RPMI8226 (cell line): ENCODE results near the gene TTBK1.

Source experiments
- DNase-seq: peaks from one replicate; pipeline ENCODE4 v3.0.0-alpha.2; 2015

Gene TTBK1

DNA sequence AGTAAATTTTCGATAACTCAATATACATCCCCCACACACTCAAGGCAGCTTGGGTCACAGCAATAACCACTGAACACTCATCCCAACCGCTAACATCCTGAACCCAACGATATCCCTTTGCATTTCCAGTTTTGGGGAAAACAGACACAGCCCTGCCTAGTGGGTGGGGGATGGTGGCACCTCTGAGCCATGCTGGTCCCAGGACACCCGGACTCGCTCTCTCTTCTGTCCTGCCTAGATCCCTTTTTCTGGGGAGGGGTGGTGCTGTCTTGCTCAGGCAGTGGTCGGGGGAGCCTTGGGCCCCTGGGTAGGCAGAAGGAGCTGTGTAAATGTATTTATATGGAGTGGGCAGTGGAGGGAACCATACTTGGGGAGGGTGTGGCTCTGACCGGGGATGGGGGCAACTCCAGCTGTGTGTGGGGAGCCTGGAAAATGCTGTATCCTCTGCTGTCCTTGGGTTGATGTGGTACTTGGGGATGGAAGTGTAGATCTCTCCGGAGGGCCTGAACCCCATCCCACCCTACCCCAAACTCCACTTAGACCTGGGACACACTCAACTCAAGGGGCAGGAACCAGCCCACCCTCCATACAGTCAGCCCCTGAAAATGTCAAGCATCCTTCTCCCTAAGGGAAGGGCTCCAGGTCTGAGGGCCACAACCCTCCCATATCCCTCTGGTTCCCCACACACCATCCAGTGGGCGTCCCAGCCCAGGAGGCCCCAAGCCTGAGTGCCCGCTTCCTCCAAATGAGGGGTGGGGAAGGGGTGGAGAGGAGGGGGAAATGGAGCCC lies 31.0 kb downstream of the TTBK1 start:
- DNase-seq, result no peak

- DNase-seq, result no peak
These were observed 31.8 kb downstream of the TTBK1 start for GRCh38 chr6:43274916-43275597.

GRCh38 chr6:43275801-43276576 lies 32.7 kb downstream of the TTBK1 start:
- DNase-seq, result no peak

GRCh38 chr6:43276577-43277305 lies 33.5 kb downstream of the TTBK1 start:
- DNase-seq, result no peak

GRCh38 chr6:43277306-43277642 lies 34.0 kb downstream of the TTBK1 start:
- no peak for DNase-seq

- DNase-seq, result no peak
These were observed 34.6 kb downstream of the TTBK1 start for GRCh38 chr6:43277643-43278523.

DNA sequence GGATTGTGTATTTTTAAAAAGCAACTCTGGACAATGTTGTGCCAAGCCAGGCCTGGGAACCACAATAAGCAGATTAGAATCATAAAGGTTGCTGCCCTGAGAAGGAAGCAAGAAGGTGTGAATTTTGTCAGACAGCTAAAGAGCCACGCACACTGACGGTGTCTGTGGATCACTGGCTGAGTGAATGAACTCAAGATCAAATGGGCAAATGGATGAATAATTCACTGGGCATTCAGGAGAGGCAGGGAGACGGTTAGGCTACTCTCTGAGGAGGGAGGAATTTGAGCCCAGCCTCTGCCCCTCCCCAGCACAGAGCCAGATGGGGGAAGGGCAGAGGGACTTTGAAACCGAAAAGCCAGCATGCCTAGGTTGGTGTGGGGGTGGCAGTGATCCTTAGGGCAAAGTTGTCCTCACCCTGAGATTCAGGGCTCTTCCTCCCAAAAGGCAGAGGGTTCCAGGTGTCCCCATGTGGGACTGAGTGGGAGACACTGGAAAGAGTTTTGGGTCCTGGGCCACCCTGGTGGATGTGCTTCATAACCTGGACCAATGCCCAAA lies 35.3 kb downstream of the TTBK1 start:
- no peak for DNase-seq

GRCh38 chr6:43280234-43280633 lies 37.0 kb downstream of the TTBK1 start:
- no peak for DNase-seq

- DNase-seq, result no peak
These were observed 38.8 kb downstream of the TTBK1 start for GRCh38 chr6:43282060-43282459.

DNA sequence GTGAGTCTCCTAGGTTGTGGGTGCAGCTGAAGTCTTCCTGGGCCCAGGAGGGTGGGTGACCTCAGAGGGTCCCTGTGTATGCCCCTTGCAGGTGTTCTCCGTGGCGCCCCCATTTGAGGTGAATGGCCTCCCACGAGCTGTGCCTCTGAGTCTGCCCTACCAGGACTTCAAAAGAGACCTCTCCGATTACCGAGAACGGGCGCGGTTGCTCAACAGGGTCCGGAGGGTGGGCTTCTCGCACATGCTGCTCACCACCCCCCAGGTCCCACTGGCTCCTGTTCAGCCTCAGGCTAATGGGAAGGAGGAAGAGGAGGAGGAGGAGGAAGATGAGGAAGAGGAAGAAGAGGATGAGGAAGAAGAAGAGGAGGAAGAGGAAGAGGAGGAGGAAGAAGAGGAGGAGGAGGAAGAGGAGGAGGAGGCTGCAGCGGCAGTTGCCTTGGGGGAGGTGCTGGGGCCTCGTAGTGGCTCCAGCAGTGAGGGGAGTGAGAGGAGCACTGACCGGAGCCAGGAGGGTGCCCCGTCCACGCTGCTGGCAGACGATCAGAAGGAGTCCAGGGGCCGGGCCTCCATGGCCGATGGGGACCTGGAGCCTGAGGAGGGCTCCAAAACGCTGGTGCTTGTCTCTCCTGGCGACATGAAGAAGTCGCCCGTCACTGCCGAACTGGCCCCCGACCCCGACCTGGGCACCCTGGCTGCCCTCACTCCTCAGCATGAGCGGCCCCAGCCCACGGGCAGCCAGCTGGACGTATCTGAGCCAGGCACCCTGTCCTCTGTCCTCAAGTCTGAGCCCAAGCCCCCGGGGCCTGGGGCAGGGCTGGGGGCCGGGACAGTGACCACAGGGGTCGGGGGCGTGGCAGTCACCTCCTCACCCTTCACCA lies 39.6 kb downstream of the TTBK1 start:
- DNase-seq, result no peak

GRCh38 chr6:43283514-43283901 lies 40.2 kb downstream of the TTBK1 start:
- DNase-seq, result no peak

GRCh38 chr6:43283905-43284304 lies 40.6 kb downstream of the TTBK1 start:
- no peak for DNase-seq

GRCh38 chr6:43284991-43285781 lies 41.9 kb downstream of the TTBK1 start:
- DNase-seq, result no peak

- DNase-seq, result no peak
These were observed 42.6 kb downstream of the TTBK1 start for GRCh38 chr6:43285832-43286231.

GRCh38 chr6:43286456-43286979 lies 43.2 kb downstream of the TTBK1 start:
- DNase-seq, result no peak

- DNase-seq, result no peak
These were observed 43.9 kb downstream of the TTBK1 start for GRCh38 chr6:43286980-43287716.

DNA sequence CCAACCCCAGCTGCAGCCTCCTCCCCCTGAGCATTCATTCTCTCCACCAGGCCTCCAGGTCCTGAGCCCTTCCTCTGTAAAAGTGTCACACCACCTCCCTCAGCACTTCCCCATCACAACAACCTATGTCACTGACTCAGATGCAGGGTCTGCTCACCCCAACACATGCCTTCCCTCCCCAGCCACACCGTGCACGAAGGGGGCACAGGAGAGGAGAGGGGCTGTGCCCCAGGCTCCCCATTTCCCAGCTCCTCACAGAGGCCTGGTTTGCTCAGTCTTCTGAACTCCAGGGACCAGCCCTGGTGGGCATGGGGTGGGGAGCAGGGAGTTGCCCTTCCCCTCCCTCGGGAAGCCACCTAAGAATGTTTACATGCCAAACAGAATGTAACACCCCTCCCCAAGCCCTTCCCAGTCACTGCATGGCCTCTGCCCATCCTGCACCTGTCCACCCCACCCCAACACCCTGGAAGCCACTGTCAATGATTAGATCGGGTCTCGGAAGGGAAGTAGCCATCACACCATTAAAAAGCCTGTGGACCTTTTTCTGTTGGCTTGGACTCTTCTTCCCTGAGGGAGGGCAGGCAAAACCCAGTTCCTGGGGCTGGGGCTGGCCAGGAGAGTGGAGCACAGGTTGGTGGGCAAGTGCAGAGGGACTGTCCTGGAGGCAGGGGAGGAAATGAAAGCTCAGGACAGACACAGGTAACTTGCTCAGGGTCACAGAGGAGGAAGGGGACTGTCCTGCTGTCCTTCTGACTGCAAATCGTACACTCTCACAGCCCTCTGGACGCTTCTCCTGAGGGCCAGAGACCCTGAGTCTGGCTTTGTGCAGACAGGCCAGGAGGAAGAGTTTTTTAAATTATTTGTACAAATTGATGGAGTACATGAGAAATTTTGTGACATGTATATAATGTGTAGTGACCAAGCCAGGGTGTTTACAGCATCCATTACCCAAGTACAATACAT lies 44.7 kb downstream of the TTBK1 start:
- no peak for DNase-seq
